Stimulated activated CD4-positive, alpha-beta T cell treated with anti-CD3 and anti-CD28 coated beads, Interleukin-1b, Interleukin-23, amount 100 ng/mL, for 1 hour (primary cell): Measurements from ENCODE around the gene ARL8A.
"Not testable (repeated sequence)": the region's sequence is repeated elsewhere in the genome, so short reads cannot be mapped to it uniquely, and the experiment has no call there.

Experiments
- DNase-seq, 2 donors: peaks; one replicate each; pipeline ENCODE4 v3.0.0-alpha.2; 2020; ENCODE audit warnings: low read depth in 2 of 2

ARL8A gene

DNA sequence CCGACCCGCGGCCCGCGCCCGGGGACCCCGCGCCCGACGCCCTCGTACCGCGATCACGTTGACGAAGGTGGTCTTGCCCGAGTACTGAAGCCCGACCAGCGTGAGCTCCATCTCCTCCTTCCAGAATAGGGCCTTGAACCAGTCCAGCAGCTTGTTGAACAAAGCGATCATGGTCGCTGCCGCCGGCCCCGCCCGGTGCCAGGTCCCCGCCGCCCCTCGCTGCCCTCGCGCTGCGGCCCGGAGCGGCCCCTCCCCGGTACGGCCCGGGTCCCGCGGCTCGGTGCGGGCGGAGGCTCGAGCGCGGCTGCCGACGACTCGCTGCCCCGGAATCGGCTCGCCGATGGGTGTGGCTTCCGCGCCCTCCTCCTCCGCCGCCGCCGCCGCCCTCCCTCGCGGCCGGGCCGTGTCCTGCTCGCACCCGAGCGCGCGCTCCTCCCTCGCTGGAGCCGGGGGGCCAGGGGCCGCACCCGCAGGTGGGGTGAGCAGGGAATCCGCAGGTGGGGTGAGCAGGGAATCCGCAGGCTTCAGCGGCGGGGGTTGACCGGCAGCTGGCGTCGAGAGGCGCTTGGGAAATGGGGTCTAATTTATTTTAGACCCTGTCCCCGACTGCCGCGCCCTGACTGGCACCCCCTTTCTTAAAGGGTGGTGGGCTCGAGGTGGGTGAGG is at the start of gene ARL8A:
Gene ARL8A (minus strand): TSS at position 336 of the 666 bp plus-strand sequence. CDS start 165 bp downstream, at position 171.
- no peak for DNase-seq

DNA sequence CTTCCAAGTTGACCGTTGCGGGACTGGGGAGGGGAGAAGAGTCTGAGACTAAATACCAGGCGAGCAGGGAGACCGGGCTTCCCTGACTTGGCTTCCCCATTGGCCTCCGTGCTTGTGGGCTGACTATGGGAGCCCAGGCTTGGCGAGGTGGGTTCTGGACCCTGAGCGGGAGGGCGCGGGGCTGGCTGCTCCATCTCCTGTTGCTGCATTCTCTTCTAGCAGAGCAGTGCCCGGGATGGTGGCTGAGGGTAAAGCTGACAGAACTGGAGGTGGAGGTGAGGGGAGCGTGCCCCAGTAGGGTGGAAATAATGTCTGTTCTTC is 49.8 kb upstream of the ARL8A start:
- DNase-seq: no peak

DNA sequence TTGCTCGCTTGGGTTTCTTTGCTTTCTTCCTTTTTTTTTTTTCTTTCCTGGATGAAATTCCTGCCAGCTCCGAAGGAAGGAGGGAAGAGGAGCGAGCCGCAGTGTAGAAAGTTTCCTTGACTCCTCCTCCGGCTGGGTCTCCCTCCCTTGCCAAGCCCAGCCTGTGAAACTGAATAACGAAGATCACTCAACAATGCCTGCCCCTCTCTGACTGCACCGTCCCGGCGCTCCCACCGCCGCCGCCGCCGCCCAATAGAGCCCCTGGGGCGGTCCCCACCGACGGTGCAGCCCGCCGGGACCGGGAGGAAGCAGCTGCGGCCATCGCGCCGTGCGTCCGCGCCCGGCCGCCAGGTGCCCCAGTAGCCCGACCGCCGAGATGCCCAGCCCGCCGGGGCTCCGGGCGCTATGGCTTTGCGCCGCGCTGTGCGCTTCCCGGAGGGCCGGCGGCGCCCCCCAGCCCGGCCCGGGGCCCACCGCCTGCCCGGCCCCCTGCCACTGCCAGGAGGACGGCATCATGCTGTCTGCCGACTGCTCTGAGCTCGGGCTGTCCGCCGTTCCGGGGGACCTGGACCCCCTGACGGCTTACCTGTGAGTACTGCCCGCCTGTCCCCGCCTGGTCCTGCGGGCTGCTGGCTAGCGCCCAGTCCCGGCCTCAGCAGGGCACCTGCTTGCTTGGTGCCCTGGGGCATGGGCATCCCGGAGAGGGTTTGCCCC is 49.2 kb upstream of the ARL8A start, which contains the start of gene LGR6:
Gene LGR6 (plus strand): TSS at position 186 of the 714 bp plus-strand sequence. CDS start 191 bp downstream, at position 377.
- DNase-seq: no peak

- peak; percentile 23 to 27 for DNase-seq
Observed at GRCh38 chr1:202192770-202193613, 48.5 kb upstream of the ARL8A start.

DNA sequence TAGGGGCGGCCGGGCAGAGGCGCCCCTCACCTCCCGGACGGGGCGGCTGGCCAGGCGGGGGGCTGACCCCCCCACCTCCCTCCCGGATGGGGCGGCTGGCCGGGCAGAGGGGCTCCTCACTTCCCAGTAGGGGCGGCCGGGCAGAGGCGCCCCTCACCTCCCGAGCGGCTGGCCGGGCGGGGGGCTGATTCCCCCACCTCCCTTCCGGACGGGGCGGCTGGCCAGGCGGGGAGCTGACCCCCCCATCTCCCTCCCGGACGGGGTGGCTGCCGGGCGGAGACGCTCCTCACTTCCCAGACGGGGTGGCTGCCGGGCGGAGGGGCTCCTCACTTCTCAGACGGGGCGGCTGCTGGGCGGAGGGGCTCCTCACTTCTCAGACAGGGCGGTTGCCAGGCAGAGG is 46.9 kb upstream of the ARL8A start:
- not testable (repeated sequence) for DNase-seq

- DNase-seq: no peak
Observed at GRCh38 chr1:202189918-202190715, 45.6 kb upstream of the ARL8A start.

- DNase-seq: peak; percentile 53 to 73
Observed at GRCh38 chr1:202189001-202189790, 44.7 kb upstream of the ARL8A start.

DNA sequence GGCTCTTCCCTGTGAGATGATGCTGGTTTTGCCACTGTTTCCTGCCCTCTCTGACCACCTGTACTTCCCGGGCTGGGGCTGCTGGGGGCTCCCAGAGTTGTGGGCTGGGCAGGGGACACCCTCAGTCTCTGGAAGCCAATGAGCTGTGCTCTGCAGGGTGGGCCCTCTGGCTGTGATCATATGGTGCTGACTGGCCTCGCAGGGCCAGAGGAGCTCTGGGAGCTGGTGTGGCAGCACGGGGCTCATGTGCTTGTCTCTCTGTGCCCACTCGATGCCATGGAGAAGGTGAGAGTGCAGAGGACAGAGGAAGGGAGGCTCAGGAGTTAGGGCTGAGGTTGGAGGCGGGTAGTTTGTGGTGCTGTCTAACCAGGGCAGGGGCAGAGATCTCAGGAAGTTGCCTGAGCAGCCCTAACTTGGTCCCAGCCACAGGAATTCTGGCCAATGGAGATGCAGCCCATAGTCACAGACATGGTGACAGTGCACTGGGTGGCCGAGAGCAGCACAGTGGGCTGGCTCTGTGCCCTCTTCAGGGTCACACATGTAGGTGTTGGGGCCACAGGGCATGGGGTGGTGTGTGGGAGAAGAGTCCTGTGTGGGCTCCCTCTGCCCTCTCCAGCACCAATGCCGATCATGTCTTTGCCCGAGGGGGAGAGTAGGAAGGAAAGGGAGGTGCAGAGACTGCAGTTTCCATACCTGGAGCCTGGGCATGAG is 43.3 kb upstream of the ARL8A start:
- DNase-seq: no peak

- no peak for DNase-seq
Observed at GRCh38 chr1:202187041-202187671, 42.6 kb upstream of the ARL8A start.

GRCh38 chr1:202186327-202186726 is 41.8 kb upstream of the ARL8A start:
- DNase-seq: no peak

GRCh38 chr1:202184750-202185460 is 40.4 kb upstream of the ARL8A start:
- DNase-seq: peak; percentile 23 to 50

GRCh38 chr1:202182040-202182877 is 37.7 kb upstream of the ARL8A start:
- no peak for DNase-seq

DNA sequence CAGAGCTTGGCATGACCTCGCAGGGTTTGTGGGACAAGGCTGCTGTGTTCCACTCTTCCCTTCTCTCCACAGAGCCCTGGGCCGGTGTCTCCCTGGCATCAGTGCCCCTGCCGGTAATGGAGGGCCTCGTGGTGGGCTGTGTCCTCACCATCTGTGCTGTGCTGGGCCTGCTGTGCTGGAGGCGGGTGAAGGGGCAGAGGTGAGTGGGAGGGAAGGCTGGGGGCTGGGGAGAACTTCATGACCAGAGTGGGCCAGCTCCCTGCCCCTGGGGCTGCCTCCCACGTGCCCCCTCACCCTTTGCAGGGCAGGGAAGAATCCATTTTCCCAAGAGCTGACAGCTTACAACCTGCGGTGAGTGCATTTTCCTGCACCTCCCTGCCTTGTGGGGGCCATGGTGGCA is 37.0 kb upstream of the ARL8A start:
- no peak for DNase-seq

DNA sequence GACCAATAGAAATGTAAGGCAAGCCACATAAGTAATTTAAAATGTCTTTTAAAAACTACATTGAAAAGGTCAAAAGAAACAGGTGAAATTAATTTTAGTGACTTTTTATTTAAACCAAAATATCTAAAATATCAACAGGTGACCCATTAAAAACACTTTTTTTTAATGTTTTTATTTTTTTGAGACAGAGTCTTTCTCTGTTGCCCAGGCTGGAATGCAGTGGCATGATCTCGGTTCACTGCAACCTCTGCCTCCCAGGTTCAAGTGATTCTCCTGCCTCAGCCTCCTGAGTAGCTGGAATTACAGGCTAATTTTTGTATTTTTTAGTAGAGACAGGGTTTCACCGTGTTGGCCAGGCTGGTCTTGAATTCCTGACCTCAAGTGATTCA is 36.2 kb upstream of the ARL8A start:
- DNase-seq: not testable (repeated sequence)

GRCh38 chr1:202179828-202180750 is 35.6 kb upstream of the ARL8A start:
- no peak for DNase-seq

DNA sequence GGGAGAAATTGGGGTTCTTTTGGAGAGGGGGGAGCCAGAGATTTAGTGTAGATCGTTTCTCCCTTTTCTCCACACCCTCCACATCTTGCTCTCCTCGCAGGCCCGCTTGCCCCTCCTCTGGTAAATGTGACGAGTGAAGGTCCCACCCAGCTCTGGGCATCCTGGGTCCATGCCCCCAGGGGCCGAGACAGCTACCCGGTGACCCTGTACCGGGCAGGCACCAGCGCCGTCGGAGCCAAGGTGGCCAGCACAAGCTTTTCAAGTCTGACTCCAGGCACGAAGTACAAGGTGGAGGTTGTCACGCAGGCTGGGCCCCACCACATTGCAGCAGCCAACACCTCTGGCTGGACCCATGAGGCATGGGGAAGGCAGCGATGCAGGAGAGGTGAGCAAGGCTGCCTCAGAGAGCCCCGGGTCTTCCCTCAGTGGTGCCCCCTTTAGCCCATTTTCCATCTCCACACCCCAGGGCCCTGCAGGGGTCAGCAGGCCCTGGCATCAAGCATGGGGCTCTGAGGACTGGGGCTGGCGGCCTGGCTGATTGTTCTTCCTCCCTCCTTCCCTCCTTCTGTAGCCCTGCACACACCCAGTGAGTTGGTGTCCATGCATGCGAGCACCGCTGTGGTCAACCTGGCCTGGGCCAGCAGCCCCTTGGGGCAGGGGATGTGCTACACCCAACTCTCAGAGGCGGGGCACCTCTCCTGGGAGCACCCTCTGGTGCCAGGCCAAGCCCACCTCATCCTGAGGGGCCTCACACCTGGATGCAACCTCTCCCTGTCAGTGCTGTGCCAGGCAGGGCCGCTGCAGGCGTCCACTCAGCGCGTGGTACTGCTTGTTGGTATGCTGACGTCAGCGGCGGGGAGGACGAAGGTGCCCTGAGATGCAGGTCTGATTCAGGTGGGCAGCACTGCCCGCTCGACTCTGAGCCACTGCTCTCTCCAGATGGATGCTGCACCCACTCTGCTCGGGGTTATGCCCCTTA is 32.7 kb upstream of the ARL8A start:
- DNase-seq: no peak
